GM21717 (cell line): ENCODE measurements around the gene DNAJC15.
"Not testable (repeated sequence)": the region's sequence is repeated elsewhere in the genome, so short reads cannot be mapped to it uniquely, and the experiment has no call there.

Experiments
- ATAC-seq: cut with Tn5 transposase; IDR thresholded peaks from one replicate; pipeline ENCODE4 v1.9.1; 2021; ENCODE audit warnings: mild to moderate bottlenecking, moderate library complexity; ENCODE audit not compliant: unreplicated experiment

The DNAJC15 gene

DNA sequence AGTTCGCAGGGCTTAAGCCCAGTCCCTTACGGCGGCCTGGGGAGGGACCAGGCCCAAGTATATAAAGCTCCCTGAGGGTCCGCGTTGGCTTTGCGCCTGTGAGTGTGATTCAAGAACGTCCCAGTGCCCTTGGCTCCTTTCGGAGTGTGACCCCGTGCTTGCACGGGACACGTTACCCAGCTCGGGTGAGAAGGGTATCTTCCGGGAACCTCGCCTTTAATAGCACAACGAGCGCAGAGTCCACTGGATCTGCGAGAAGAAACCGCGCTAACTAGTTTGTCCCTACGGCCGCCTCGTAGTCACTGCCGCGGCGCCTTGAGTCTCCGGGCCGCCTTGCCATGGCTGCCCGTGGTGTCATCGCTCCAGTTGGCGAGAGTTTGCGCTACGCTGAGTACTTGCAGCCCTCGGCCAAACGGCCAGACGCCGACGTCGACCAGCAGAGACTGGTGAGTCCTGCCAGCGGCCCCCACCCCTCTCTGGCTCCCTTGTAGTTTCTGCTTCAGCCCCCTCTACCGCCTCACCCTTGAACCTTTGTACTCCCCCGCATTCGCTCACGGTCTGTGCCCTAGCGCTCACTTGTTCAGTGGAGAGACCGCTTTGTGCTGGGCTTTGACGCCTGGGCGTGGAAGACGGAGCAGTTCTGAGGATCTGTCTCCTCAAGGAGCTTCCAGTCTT is at the start of gene DNAJC15:
DNAJC15 (plus strand) TSS at position 298 of the 675 bp plus-strand sequence; CDS start at position 339, 41 bp downstream.
- ATAC-seq = peak; percentile 79

DNA sequence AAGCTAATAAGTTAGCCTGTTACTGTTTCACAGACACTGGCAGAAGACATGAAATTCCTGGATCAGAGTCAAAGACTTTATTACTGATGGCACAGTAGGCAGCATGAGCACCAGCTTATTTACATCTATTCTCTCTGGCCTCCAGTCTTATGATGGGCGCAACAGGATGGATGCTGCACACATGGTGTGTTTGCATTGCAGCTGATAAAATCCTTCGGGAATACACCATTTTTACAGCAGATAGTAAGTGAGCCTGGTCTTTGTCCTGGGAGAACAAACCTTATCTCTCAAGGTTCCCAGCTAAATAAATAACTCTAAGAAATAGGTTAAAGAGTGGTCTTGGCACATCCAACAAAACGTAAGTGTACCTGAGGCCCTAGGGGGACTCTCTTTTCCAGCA is 47.3 kb upstream of the DNAJC15 start:
- ATAC-seq = no peak

DNA sequence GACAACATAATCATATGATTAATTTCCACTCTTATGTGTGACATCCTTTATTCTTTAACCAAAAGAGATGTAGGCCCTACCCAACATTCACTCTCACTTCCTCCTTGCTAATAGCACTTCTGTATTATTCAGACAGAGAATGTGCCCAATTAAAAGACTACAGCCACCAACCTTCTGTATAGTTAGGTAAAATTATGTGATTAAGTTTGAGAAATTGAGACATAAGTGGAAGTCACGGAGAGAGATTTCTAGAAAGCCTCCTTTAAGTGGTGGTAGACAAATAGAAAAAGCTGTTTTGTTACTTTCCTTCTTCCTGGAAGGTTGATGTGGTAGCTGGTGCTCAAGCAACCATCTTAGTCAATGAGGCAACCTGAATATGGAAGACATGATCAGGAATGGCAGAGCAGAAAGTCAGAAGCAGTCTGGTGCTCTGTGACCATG is 46.1 kb upstream of the DNAJC15 start:
- no peak for ATAC-seq

DNA sequence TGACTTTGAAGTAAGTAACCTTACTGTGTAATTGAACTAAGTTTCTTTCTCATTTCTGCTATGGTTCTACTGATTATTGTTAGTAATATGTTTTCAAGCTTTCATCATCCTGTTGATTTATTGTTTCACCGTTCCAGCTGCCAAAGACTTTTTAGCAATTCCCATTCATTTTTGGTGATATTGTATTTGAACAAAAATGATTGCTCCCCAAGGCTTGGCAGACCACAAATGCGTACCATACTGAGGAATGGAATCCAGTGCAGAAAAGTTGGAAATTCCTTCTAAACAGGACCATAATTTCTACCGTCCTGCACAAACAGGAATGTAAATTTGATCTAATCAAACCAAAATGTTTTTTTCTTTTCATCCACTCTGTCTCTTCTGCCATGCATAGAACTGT is 42.1 kb upstream of the DNAJC15 start:
- ATAC-seq = no peak

- ATAC-seq = no peak
Observed at GRCh38 chr13:42981853-42982252, 41.5 kb upstream of the DNAJC15 start.

GRCh38 chr13:42984026-42984425 is 39.4 kb upstream of the DNAJC15 start:
- ATAC-seq = no peak

DNA sequence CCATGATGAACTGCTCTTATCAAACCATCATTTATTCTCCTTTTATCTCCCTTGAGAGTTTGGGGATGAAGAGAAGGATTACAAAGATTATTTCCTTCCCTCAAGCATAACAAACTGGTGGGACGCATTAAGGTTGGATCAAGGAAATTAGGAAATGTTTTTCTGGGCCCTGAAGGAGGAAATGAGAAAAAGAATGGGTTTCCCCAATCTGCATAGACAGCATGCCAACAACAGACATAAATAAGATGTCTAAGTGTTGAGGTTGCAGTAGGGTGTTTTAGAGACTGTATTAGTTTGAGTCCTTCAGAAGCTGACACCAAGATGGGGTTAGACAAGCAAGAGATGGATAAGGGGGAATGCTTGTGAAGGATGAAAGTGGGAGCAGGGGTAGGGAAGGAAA is 38.7 kb upstream of the DNAJC15 start:
- ATAC-seq = no peak

GRCh38 chr13:42985312-42986175 is 37.8 kb upstream of the DNAJC15 start:
- ATAC-seq = no peak

DNA sequence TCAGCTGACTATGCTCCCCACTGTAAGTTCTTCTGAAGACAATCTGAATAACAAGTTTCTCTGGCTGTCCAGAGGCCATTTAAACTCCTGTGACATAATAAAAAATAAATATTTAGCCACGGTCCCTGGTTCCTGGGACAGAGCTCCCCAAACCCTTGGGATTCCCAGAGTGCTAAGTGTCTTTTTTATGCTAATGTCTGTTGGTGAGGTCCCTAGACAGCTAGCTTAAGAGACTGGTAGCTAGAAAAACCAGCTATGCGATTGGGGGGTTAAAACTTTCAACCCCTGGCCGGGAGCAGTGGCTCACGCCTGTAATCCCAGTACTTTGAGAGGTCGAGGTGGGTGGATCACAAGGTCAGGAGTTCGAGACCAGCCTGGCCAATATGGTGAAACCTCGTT is 37.2 kb upstream of the DNAJC15 start:
- ATAC-seq = no peak

DNA sequence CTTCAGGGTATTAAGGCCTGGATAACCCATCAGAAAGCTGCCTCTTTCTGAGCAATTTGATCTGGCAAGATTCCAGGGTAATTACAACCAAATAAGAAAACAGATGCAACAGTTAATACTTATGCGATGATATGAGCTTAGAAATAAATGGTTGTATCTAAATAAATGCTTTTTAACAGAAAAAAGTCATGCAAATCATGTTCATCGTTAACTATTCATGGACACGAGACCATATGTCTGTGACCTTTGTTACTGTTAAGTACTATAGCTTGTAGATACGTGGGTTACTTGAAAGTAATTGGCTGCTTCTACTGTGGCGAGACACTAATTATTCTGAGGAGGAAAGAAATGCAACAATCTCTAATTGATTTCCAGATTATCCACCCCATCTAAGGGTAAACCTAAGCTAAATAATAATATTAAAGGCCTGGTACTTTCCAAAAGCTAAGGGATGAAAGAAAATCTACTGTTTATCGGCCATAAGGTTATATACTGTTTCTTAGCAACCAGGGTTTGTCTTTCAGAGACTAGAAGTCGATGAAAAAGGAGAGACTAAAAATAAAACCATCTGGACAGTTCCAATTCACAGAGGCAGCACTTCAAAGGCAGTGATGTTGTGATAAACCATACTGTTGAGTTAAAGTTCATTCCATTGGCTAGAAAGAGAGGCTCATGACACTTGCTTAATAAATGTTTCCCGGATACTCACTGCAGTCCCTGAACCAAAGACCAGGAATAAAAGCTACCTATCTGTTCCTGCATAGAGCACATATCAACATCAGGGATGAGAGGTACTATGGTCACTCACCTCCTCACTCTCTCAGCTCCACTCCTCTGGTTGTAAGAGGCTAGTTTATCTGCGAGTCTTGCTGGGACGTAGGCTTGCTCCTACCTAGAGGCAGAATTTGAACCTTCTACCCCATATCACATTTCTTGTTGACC is 32.8 kb upstream of the DNAJC15 start:
- no peak for ATAC-seq

DNA sequence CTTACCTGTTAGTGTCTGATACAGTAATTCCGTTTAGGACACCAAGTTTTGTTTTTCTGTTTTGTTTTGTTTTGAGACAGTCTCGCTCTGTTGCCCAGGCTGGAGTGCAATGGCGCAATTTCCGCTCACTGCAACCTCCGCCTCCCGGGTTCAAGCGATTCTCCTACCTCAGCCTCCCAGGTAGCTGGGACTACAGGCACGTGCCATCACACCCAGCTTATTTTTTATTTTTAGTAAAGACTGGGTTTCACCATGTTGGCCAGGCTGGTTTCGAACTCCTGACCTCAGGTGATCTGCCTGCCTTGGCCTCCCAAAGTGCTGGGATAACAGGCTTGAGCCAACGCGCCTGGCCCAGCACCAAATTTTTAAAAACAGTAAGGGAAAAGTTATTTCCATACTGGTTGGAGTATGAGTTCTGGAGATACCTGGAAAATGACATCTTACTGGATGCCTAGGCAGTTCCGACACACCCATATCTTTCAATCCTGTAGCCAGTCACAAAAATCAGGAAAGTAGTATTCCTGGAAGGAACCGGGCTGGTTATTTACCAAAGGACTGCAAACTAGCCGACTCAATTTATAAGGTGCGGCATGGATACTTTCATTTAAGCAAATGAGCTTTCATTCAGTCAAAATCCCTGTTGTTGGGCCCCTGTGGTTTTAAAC is 32.0 kb upstream of the DNAJC15 start:
- not testable (repeated sequence) for ATAC-seq

DNA sequence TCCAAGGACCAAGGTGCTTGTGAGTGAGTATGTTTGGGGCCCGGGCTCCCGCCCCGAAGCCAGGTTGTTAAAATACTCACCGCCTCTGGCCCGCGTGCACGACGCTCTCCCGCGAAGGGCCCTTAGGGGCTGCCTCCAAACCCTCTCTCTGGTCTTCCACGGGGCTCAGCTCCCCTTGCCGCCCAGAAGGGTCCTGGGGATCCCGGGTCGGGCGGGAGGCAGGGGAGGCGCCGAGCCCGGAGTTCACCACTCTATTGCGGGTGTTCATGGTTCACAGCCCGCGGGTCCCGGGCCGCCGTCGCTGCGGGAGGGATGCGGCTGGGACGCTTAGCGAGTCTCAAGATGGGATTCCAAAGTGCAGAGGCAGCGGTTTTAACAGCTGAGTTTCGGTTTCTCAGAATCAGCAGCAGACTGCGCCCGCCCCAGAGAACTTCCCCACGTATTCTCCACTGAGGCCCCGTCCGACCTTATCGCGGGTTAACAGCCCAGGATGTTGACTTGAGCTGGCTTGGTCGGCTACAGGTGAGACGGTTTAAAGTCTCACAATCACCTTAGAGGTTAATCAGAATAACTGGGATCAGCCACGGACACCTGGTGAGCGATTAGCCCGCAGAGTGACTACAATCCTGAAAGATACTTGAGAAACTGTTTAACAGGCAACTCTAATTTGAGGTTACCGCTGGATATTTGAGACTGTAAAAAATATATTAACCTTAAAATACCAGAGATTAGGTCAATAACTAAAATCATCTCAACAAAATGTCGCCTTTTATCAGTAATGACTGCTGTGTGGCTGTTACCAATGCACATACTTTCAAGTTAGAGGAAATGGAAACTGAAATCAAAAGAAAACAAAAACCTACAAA is 31.3 kb upstream of the DNAJC15 start, which contains the start of gene EPSTI1:
EPSTI1 (minus strand) TSS at position 344 of the 866 bp plus-strand sequence; CDS start at position 268, 76 bp downstream.
- ATAC-seq = peak; percentile 71

GRCh38 chr13:42992764-42993122 is 30.6 kb upstream of the DNAJC15 start:
- ATAC-seq = peak; percentile 5

GRCh38 chr13:42994878-42995277 is 28.5 kb upstream of the DNAJC15 start:
- ATAC-seq = no peak

GRCh38 chr13:42996584-42996983 is 26.8 kb upstream of the DNAJC15 start:
- no peak for ATAC-seq

GRCh38 chr13:42997381-42997780 is 26.0 kb upstream of the DNAJC15 start:
- peak; percentile 44 for ATAC-seq

DNA sequence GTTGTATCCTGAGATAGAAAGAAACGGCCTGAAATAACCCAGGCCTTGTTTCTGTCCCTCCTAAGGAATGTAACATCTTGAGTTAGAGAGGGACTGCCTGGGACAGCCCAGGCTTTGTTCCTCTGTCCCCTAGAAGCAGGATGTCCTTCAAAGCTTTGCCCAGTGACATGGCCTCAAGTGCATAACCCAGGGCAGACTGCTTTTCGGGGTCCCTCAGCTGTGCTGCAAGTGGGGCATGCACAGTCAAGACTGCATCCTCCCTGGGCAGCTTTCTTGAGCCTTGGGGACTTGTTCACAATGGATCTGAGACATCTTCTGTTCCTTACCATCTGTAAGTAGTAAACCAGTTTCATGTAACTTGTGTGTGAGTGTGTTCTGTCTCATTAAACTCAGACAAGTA is 23.9 kb upstream of the DNAJC15 start:
- no peak for ATAC-seq

GRCh38 chr13:43000676-43001075 is 22.7 kb upstream of the DNAJC15 start:
- no peak for ATAC-seq

- no peak for ATAC-seq
Observed at GRCh38 chr13:43002021-43002420, 21.4 kb upstream of the DNAJC15 start.
